ENCODE results near the gene WNK1. TPM values are rescaled to one million over a fixed set of nuclear protein-coding genes. Genes with fewer than 3 reads are reported as not detected.

The WNK1 gene
- total RNA-seq, 1 donor from 2014 or later, result 248 TPM

DNA sequence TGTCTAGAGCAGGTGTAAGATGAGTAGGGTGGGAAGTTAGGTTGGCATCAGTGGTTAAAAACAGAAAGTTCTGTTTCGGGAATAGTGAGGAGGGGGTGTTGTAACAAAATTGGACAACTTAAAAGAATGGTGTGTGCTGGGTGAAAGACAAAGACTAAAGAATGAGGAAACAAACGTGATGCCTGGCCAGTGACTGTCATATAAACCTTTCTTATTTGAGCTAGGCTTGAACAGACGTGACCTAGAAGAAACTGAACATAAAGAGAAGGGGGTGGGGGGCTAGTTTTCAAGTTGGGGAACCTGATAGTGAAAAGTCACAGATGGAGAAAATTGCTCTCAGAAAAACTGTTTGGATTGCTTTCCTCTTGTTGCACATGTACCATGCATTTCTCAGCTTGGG, 157.5 kb downstream of the WNK1 start:
- TF ChIP-seq, protein P1, sequence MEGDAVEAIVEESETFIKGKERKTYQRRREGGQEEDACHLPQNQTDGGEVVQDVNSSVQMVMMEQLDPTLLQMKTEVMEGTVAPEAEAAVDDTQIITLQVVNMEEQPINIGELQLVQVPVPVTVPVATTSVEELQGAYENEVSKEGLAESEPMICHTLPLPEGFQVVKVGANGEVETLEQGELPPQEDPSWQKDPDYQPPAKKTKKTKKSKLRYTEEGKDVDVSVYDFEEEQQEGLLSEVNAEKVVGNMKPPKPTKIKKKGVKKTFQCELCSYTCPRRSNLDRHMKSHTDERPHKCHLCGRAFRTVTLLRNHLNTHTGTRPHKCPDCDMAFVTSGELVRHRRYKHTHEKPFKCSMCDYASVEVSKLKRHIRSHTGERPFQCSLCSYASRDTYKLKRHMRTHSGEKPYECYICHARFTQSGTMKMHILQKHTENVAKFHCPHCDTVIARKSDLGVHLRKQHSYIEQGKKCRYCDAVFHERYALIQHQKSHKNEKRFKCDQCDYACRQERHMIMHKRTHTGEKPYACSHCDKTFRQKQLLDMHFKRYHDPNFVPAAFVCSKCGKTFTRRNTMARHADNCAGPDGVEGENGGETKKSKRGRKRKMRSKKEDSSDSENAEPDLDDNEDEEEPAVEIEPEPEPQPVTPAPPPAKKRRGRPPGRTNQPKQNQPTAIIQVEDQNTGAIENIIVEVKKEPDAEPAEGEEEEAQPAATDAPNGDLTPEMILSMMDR (IDR thresholded peaks at IDR 0.05; ENCODE audit: unreplicated experiment), result no peak
- H3K4me1 Mint-ChIP-seq (ENCODE audit: low read depth), result no peaks in the 10 kb centered on the region
- H3K4me3 Mint-ChIP-seq (ENCODE audit: low read depth), result no peak overlapping the region
- DNase-seq (ENCODE audit: low spot score, unreplicated experiment), result no peak
- no peaks in the 10 kb centered on the region for H3K9me3 Mint-ChIP-seq (ENCODE audit: low read depth)
- H3K27ac Mint-ChIP-seq, result peak overlapping the region; percentile 15
- peaks cover 53% of the 10 kb centered on the region for H3K36me3 Mint-ChIP-seq (ENCODE audit: insufficient read depth)
- H3K27me3 Mint-ChIP-seq, result no peaks in the 10 kb centered on the region

DNA sequence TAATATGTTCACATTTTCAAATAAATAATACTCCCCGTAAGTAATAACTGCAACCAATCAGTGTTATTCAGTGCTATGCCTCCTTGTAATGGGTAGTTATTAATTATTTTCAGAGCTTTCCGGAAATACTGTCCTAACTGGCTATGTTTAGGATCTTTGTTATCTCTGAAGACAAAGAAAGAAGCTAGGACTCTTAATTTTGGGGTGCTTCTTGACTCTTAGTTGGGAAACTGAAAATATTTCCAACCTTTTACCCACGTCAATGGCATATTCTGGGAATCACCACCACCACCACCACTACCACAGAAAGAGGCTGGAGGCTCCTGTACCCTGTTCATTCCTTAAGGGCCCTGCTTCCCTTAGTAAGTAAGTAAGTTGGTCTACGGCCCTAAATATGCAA, 158.0 kb downstream of the WNK1 start:
- no peaks in the 10 kb centered on the region for H3K9me3 Mint-ChIP-seq (ENCODE audit: low read depth)
- no peaks in the 10 kb centered on the region for H3K4me1 Mint-ChIP-seq (ENCODE audit: low read depth)
- H3K27ac Mint-ChIP-seq, result peak overlapping the region; percentile 75
- no peak for DNase-seq (ENCODE audit: low spot score, unreplicated experiment)
- H3K36me3 Mint-ChIP-seq (ENCODE audit: insufficient read depth), result peaks cover 57% of the 10 kb centered on the region
- TF ChIP-seq, protein P1 (IDR thresholded peaks at IDR 0.05; ENCODE audit: unreplicated experiment), result no peak
- H3K27me3 Mint-ChIP-seq, result no peaks in the 10 kb centered on the region
- no peak overlapping the region for H3K4me3 Mint-ChIP-seq (ENCODE audit: low read depth)

DNA sequence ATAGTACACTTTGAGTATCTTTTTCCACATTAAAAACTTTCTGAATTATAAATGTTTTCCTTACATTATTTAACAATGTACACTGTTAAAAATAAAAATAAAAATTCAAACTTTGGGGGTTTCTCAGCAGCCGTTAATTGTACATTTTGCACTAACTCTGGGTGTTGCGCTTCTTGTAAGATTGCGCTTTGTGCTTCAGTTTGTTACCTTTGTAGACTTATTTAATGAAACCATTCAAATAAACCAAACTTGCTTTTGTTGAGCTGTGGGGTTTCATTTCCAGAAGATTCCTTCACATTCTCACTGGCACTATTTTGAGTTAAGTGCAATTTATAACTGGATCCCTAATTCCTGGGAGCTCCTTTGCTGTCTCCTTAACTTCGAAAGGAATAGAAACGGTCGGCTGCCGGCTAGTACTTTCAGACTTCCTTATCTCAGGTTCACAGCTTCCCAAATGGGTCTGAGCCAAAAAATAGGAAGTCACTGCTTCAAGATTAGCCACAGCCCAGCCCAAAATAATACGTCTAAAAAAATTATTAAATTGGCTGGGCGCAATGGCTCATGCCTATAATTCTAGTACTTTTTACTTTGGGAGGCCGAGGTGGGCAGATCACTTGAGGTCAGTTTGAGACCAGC, 158.9 kb downstream of the WNK1 start:
- Mint-ChIP-seq H3K27ac (no peak overlapping the region), H3K4me1 (ENCODE audit: low read depth) (no peaks in the 10 kb centered on the region), H3K9me3 (ENCODE audit: low read depth) (no peaks in the 10 kb centered on the region), H3K36me3 (ENCODE audit: insufficient read depth) (peaks cover 58% of the 10 kb centered on the region), H3K27me3 (no peaks in the 10 kb centered on the region), H3K4me3 (ENCODE audit: low read depth) (no peak overlapping the region)
- no peak for DNase-seq (ENCODE audit: low spot score, unreplicated experiment)
- TF ChIP-seq, protein P1 (IDR thresholded peaks at IDR 0.05; ENCODE audit: unreplicated experiment), result no peak

DNA sequence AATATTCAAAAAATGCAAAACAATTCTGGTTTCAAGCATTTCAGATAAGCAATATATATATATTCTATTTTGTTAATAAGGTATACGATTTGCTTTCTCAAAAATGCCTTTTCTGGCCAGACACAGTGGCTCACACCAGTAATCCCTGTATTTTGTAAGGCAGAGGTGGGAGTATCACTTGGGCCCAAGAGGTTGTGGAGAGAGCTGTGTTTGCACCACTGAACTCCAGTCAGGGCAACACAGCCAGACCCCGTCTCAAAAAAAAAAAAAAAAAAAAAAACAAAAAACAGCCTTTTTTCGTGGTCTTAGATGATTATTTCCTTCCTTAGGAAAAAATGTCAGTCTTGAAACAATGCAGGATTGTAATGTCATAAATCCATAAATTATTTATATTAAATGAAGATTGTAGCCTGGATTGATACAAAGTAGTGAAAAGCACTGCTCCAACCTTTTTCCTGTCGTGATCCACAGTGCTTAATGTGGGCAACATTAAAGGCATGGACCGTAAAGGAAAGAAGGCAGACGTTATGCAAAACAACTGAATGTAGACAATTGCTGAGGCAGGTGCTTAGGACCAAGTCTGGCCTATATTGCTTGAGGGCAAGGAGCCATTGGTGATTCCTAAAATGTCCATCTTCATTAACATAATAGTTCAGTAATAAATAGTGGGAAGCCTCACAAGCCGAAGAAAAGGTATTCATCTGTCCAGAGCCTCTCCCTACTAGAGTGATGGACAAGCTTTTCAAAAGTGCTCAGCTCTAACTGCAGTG, 160.3 kb downstream of the WNK1 start:
- Mint-ChIP-seq H3K4me1 (ENCODE audit: low read depth) (no peaks in the 10 kb centered on the region), H3K4me3 (ENCODE audit: low read depth) (no peak overlapping the region), H3K27ac (no peak overlapping the region), H3K27me3 (no peaks in the 10 kb centered on the region), H3K9me3 (ENCODE audit: low read depth) (no peaks in the 10 kb centered on the region), H3K36me3 (ENCODE audit: insufficient read depth) (peaks cover 59% of the 10 kb centered on the region)
- no peak for DNase-seq (ENCODE audit: low spot score, unreplicated experiment)
- TF ChIP-seq, protein P1 (IDR thresholded peaks at IDR 0.05; ENCODE audit: unreplicated experiment), result no peak

DNA sequence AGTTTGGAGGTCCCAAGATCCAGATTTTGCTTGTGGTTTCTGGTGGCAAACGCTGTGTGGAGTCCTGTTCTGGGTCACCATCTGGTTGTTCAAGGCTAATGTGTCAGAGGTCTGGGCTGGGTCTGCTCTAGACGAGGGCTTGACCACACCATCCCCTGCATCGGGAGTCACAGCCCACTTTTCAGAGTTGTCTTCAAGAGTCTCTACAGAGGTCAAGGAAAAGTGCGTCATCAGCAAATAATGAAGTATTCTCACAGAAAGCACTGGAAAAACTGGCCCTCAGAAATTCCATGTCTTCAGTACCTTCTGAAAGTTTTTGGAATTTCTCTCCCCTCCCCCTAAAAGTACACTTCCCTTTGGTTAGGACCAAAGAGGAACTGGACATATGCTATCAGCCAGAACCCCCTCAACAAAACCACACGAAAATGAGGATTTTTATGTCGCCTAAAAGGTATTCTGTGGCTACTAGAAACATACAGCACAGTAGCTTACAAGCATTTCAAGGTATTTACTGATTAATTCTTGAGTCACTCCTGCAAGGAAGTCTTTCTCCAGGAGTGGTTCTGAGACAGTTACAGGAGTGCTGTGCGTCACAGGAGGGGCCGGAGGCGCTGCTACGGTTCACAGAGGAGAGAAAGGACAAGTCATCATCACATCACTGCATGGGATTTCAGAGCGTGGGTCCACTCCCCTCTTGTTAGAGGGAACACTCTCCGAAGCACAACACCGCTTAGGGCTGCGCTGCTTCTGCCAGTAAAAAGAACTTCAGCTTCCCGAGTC, 161.7 kb downstream of the WNK1 start:
- Mint-ChIP-seq H3K36me3 (ENCODE audit: insufficient read depth) (peaks cover 58% of the 10 kb centered on the region), H3K4me3 (ENCODE audit: low read depth) (no peak overlapping the region), H3K9me3 (ENCODE audit: low read depth) (no peaks in the 10 kb centered on the region), H3K4me1 (ENCODE audit: low read depth) (no peaks in the 10 kb centered on the region), H3K27ac (peak overlapping the region; percentile 60), H3K27me3 (no peaks in the 10 kb centered on the region)
- TF ChIP-seq, protein P1 (IDR thresholded peaks at IDR 0.05; ENCODE audit: unreplicated experiment), result no peak
- no peak for DNase-seq (ENCODE audit: low spot score, unreplicated experiment)

Data from progenitor cell of endocrine pancreas (in vitro differentiated cells).